Measurements from ENCODE around the gene LBH. TPM values are rescaled to one million over a fixed set of nuclear protein-coding genes. Genes with fewer than 3 reads are reported as not detected.

The LBH gene
- total RNA-seq, 1 donor from 2014 or later: 62.1 TPM

DNA sequence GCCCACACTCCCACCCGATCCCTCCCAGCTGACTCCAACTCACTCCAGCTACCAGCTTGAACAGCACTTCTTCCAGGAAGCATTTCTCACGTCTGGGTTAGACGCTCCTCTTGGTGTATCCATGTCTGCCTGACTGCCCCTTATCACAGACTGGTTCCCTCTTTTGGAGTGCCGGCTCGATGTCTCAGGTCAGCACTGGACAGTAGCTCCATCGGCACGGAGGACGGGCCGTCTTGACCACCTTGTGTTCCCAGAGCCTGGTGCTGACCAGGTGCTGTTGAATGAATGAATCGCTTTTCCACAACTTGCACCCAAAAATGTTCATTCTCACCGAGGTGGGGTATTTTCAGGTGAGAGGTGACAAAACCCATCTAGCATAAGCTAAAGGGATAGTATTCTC lies 71.8 kb downstream of the LBH start:
- no peak for DNase-seq (ENCODE audit: low read depth in 2 of 2)

DNA sequence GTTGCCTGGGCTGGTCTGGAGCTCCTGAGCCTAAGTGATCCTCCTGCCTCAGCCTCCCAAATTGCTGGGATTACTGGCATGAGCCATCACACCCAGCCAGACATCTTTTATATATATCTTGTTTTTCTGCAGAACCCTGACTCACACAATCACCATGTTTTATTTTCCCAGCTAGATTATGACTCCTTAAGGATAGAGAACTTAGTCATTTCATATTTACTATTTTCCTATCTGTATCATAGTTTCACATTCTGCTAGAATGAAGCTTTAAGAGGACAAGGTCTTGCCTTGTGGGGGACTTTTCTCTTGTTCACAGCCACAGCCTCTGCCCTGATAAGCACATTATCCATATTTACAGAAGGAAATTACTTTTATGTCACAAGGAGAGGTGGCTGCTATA lies 73.9 kb downstream of the LBH start:
- no peak for DNase-seq (ENCODE audit: low read depth in 2 of 2)

DNA sequence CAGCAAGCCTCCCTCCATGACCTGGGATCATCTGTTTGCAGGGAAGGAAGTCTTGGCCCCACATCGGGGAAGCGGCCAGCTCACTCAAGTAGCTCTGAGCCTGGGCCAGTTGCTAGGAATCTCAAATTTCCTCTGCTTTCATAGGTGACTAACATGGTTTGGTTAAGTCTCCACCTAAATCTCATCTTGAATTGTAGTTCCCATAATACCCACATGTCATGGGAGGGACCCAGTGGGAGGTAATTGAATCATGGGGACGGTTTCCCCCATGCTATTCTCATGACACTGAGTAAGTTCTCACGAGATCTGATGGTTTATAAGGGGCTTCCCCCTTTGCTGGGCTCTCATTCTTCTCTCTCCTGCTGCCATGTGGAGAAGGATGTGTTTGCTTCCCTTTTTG lies 75.2 kb downstream of the LBH start:
- DNase-seq (ENCODE audit: low read depth in 2 of 2): no peak

DNA sequence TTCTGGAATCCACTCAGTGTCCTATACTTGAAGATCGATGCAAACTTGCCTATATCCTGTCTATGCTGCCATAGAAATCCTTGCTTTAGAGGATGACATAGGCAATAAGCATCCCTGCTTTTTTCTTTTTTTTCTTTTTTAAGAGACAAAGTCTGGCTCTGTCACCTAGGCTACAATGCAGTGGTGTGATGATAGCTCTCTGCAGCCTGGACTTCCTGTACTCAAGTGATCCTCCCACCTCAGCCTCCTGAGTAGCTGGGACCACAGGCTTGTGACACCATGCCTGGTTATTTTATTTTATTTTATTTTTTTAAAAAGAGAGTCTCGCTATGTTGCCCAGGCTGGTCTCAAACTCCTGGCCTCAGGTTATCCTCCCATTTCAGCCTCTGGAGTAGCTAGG lies 76.9 kb downstream of the LBH start:
- DNase-seq (ENCODE audit: low read depth in 2 of 2): no peak

Other genes starting within 250 kb of the LBH start
- 83.0 and 101 TPM in 2 replicates for gene YPEL5, start 84.5 kb upstream of the LBH start, total RNA-seq
- gene LCLAT1, start 215.7 kb downstream of the LBH start, total RNA-seq: 7.1 and 8.3 TPM in 2 replicates

All from lung microvascular endothelial cell (primary cell).